GM20431 (cell line): ENCODE results near the gene RXRB.

Experiments
- in situ Hi-C: fragments of 300-500 bp; cut with MseI, MboI; formaldehyde crosslinking; loops from one replicate; pipeline ENCODE4 v1.15.0; 2020; ENCODE audit warnings: low sequenced_read_pairs; ENCODE audit not compliant: unreplicated experiment

Gene RXRB

DNA sequence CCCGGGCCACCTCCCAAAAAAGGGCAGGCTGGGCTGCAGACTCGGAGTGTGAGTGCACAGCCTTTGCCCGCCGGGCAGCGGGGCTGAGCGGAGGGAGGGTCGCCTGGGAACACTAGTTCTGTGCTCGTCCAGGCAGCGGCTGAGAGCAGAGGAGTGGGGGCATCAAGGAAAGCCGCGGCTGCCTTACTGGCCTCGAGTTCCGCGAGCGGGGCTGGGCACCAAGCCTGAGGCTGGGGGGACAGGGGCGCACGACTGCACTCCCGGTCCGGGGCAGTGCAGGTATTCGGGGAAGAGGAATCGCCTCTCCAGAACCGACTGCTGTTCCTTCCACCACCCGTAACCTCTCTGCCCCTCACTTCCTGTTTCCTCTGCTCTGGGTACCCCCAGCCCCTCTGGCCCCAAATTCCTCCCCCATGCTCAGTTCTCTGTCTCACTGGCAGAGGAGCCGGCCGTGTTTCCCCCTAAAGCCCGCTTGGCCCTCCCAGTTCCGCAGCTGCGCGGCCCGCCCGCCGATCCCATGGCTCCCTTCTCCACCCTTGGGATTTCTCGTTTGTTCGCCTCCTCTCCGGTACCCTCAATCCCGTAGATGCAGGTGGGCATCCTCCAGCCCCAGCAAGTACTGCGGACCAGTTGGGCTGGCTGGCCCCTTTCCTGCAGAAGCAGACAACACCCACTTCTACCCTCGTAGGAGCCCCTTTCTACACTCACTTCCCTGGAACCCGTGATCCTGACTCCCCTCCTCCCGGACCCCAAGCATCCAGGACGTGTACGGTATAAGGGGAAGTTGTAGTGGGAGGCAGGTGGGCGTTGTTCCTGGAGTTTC is 12.9 kb upstream of the RXRB start:
- in situ Hi-C loops = no loop called here

DNA sequence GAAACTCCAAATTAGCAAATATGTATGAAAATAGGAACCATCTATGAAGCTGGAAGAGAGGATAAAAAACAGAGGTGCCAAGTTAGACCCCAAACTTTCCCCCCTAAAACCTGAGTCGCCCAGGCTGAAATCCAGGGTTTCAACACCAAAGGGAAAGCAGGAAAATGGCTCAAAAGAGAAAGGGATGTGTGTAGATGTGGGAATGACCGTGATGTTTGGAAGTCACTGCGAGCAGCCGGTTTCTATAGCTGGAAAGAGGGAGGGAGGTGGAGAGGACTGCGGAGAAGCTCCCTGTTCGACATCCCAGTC is 12.3 kb upstream of the RXRB start:
- in situ Hi-C loops = no loop called here

- in situ Hi-C loops = no loop called here
Measured at GRCh38 chr6:33211666-33212422, 11.4 kb upstream of the RXRB start.

DNA sequence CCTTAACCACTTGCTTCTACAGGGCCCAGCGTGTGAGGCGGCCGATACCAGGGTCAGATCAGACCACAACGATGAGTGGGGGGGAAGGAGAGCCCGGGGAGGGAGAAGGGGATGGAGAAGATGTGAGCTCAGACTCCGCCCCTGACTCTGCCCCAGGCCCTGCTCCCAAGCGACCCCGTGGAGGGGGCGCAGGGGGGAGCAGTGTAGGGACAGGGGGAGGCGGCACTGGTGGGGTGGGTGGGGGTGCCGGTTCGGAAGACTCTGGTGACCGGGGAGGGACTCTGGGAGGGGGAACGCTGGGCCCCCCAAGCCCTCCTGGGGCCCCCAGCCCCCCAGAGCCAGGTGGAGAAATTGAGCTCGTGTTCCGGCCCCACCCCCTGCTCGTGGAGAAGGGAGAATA is 10.7 kb upstream of the RXRB start:
- in situ Hi-C loops = no loop called here

DNA sequence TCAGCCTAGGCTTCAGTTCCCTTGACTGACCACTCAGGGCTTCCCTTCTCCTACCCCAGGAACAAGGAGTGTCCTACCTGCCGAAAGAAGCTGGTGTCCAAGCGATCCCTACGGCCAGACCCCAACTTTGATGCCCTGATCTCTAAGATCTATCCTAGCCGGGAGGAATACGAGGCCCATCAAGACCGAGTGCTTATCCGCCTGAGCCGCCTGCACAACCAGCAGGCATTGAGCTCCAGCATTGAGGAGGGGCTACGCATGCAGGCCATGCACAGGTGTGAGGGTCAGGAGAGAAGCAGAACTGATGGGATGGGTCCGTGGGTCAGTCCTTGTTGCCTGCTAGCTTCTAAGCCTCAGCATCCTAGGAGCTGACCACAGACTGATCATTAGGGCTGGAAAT is 9.4 kb upstream of the RXRB start:
- in situ Hi-C loops = no loop called here

DNA sequence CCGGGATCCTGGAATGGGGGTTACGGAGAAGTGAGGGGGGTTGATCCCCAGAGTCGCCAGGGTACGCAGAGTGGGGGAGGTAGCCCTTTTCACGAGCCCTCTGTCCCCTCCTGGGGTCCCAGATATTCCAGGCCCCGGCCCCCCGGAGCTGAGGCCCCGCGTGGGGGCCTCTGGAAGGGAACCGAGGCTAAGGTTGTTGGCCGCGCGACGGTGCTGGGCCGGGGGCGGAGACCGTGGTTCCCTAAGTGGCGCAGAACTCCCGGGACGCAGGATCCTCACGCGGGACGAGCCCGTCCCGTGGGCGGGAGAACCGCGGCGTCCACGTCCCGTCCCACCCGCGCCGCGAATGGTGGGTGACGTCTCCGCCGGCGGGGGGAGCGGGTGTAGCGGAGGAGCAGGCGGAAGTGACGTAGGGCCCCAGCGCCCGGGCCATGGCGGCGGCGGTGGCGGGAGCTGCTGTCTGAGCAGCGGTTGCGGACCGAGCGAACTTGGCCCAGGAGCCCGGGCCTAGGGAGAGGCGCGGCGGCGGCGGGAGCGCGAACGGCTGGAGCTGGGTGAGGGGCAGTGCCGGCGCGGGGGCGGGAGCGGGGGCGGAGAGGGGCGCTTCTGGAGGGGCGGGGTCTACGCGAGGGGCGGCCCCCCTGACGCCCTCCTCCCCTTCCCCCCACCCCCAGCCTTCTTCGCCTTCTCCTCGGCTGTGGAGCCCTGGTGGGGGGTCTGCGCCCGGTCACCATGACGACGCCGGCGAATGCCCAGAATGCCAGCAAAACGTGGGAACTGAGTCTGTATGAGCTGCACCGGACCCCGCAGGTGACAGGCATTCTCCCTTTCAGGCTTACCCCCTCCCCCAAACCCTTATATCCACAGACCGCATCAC is 7.9 kb upstream of the RXRB start, which contains the start of gene RING1:
Gene RING1, plus strand, starts transcription at position 410 of the 877 bp plus-strand sequence. Its CDS starts 323 bp downstream, at position 733.
- in situ Hi-C loops = no loop called here

- in situ Hi-C loops = no loop called here
Measured at GRCh38 chr6:33207552-33208090, 7.2 kb upstream of the RXRB start.

- in situ Hi-C loops = no loop called here
Measured at GRCh38 chr6:33206864-33207551, 6.5 kb upstream of the RXRB start.

- in situ Hi-C loops = no loop called here
Measured at GRCh38 chr6:33206027-33206863, 5.8 kb upstream of the RXRB start.

DNA sequence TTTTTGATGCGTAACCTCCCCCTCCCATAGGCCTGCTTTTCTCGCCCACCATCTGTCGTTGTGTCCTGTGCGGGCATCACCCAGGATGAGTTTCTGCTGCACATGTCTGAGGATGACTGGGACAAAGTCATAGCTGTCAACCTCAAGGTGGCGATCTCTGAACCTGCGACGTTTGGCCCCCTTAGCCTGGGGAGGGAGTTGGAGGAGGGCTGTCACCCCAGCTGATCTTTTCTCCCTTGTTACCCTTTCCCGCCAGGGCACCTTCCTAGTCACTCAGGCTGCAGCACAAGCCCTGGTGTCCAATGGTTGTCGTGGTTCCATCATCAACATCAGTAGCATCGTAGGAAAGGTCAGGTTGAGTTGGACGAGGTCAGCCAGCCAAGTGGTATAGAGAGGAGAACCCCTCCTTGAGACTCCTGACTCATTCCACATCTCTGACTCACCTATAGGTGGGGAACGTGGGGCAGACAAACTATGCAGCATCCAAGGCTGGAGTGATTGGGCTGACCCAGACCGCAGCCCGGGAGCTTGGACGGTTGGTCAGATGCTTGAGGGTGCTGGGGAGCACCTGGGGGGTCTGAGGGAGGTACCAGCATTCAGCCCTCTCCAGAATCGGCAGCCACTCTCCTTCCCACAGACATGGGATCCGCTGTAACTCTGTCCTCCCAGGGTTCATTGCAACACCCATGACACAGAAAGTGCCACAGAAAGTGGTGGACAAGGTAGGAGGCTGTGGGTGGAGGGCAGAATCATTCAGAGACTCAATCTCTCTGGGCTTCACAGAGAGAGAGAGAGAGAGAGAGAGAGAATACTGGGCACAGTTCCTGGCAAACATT is 4.9 kb upstream of the RXRB start:
- in situ Hi-C loops = no loop called here

DNA sequence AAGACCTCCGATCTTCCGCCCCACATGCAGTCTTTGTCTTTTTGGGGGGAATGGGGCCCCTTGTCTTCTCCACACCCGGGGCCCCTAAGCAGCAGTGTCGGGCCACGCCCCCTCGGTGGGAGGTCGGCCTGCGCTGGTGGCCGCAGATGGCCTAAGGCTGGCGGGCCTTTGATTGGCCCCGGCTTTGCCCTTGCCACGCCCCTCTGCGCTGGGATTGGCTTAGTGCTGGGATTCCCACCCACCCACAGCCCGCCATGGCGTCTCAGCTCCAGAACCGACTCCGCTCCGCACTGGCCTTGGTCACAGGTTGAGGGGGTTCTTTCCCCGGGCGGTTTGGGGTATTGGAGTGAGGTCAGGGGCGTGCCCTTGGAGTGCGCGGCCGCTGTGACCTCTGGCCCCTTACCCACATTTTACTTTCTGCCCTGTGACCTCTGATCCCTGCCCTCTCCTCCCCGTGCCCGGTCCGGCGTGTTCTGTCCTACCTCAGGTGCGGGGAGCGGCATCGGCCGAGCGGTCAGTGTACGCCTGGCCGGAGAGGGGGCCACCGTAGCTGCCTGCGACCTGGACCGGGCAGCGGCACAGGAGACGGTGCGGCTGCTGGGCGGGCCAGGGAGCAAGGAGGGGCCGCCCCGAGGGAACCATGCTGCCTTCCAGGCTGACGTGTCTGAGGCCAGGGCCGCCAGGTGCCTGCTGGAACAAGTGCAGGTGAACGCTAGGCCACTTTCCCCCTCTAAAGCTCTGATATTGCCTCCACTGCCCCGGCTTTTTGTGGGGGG is 4.1 kb upstream of the RXRB start, which contains the start of gene HSD17B8:
Gene HSD17B8, plus strand, starts transcription at position 241 of the 776 bp plus-strand sequence. Its CDS starts 14 bp downstream, at position 255.
- in situ Hi-C loops = no loop called here

GRCh38 chr6:33204165-33204414 is 3.6 kb upstream of the RXRB start:
- in situ Hi-C loops = no loop called here

DNA sequence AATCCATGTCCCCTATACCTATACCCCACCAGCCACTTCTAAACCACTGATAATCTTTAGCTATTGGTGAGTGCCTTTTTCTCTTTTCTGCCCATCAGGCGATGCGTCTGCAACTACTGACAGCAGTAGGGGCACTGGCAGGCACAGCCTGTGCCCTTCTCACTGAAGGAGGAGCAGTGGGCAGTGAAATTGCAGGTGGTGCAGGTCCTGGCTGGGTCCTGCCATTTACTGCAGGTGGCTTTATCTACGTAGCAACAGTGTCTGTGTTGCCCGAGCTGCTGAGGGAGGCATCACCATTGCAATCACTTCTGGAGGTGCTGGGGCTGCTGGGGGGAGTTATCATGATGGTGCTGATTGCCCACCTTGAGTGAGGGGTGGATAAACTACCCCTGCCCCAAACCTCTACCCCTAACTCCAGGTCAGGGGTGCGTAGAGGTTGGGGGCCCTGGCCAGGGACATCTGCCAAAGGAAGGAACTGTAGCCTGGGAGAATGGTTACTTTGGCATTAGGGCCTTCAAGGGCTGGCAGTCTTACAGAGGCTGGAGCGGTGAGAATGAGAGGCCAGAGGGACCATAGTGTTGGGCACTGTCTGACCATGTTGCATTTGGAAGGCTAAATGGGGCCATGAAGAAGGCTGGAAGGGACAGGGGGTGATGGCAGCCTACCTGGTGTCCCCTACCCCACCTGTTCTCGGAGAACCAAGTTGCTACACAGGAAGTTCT is 3.1 kb upstream of the RXRB start:
- in situ Hi-C loops = no loop called here

- in situ Hi-C loops = no loop called here
Measured at GRCh38 chr6:33202799-33203198, 2.3 kb upstream of the RXRB start.

DNA sequence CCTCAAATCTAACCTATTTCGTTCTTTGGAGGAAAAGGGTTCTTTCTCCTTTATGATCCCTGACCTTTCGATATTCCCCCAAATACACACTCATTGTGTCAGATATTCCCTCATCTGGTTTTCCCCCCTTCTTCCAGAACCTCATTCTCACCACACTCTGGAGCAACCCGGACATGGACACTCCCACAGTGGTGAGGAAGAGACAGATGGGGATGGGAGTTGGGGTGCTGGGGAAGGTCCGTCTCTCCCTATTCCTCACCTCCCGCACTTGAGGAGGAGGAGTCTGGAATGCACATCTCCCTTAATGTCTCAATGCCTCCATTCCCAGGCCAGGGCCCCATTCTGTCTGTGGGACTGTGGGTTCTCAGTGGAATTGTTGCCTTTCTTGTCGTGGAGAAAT is 1.5 kb upstream of the RXRB start:
- in situ Hi-C loops = no loop called here

DNA sequence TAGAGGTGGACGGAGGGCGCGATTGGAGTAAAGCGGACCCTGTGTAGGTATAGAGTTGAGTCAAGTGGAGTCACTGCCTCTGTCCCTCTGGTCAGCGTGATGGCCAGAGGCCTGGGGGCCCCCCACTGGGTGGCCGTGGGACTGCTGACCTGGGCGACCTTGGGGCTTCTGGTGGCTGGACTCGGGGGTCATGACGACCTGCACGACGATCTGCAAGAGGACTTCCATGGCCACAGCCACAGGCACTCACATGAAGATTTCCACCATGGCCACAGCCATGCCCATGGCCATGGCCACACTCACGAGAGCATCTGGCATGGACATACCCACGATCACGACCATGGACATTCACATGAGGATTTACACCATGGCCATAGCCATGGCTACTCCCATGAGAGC is 681 bp upstream of the RXRB start:
- in situ Hi-C loops = no loop called here

DNA sequence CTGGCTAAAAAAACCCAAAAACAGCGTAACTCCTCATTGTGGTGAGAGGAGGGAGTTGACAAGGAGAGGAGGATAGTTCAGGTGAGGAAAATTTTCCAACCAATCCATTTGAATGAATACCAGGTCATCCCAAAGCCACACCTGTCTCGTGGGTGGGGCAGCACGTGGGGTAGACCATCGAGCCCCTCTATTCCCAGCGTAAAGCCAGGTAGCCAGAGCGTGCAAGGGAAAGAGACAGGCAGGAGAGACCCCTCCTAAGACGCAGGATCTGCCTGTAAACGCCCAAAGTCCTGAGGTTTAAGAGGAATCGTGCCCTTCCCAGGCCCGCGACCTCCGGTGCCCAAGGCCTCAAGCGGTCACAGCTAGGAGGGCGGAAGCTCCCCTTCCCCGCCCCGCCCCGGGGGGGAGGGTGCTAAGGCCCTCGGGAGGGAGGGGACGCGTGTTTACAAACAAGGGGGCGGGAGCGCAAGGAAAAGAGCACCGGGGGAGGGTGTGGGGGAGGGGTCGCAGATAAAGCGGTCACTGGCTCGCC is 712 bp downstream of the RXRB start:
- in situ Hi-C loops = no loop called here
